Measurements from ENCODE around the gene LAMA2.

The LAMA2 gene

GRCh38 chr6:129338683-129339082 lies 455.7 kb downstream of the LAMA2 start:
- Histone ChIP-seq H3K27ac (ENCODE audit: low read depth, low read length) (no peak overlapping the region), H3K27me3 (ENCODE audit: control insufficient read depth in 1 of 2, insufficient read depth in 2 of 2, low read length in 2 of 2) (no peaks in the 10 kb centered on the region), H3K36me3 (ENCODE audit: insufficient read depth, low read length) (no peaks in the 10 kb centered on the region), H3K4me3 (ENCODE audit: low read depth in 1 of 2, low read length in 2 of 2) (no peak overlapping the region), H3K9ac (ENCODE audit: low read length) (no peak overlapping the region), H3K4me1 (ENCODE audit: insufficient read depth, low read length) (no peaks in the 10 kb centered on the region), H3K9me3 (ENCODE audit: low read length) (no peaks in the 10 kb centered on the region)

GRCh38 chr6:129340983-129341382 lies 458.0 kb downstream of the LAMA2 start:
- H3K4me1 ChIP-seq (ENCODE audit: insufficient read depth, low read length) = no peaks in the 10 kb centered on the region
- H3K27me3 ChIP-seq (ENCODE audit: control insufficient read depth in 1 of 2, insufficient read depth in 2 of 2, low read length in 2 of 2) = no peaks in the 10 kb centered on the region
- H3K27ac ChIP-seq (ENCODE audit: low read depth, low read length) = no peak overlapping the region

GRCh38 chr6:129342243-129342642 lies 459.3 kb downstream of the LAMA2 start:
- H3K4me1 ChIP-seq (ENCODE audit: insufficient read depth, low read length) = no peaks in the 10 kb centered on the region
- H3K27me3 ChIP-seq (ENCODE audit: control insufficient read depth in 1 of 2, insufficient read depth in 2 of 2, low read length in 2 of 2) = no peaks in the 10 kb centered on the region
- no peaks in the 10 kb centered on the region for H3K36me3 ChIP-seq (ENCODE audit: insufficient read depth, low read length)
- no peak overlapping the region for H3K4me3 ChIP-seq (ENCODE audit: low read depth in 1 of 2, low read length in 2 of 2)
- H3K27ac ChIP-seq (ENCODE audit: low read depth, low read length) = no peak overlapping the region
- H3K9ac ChIP-seq (ENCODE audit: low read length) = no peak overlapping the region
- no peaks in the 10 kb centered on the region for H3K9me3 ChIP-seq (ENCODE audit: low read length)

More at GRCh38 chr6:129340983-129341382, 458.0 kb downstream of the LAMA2 start:
- no peaks in the 10 kb centered on the region for H3K9me3 ChIP-seq (ENCODE audit: low read length)
- no peak overlapping the region for H3K9ac ChIP-seq (ENCODE audit: low read length)
- no peak overlapping the region for H3K4me3 ChIP-seq (ENCODE audit: low read depth in 1 of 2, low read length in 2 of 2)
- no peaks in the 10 kb centered on the region for H3K36me3 ChIP-seq (ENCODE audit: insufficient read depth, low read length)

GRCh38 chr6:129342796-129343195 lies 459.9 kb downstream of the LAMA2 start:
- no peak overlapping the region for H3K9ac ChIP-seq (ENCODE audit: low read length)
- H3K27ac ChIP-seq (ENCODE audit: low read depth, low read length) = no peak overlapping the region
- H3K4me3 ChIP-seq (ENCODE audit: low read depth in 1 of 2, low read length in 2 of 2) = no peak overlapping the region
- no peaks in the 10 kb centered on the region for H3K9me3 ChIP-seq (ENCODE audit: low read length)
- H3K36me3 ChIP-seq (ENCODE audit: insufficient read depth, low read length) = no peaks in the 10 kb centered on the region
- H3K27me3 ChIP-seq (ENCODE audit: control insufficient read depth in 1 of 2, insufficient read depth in 2 of 2, low read length in 2 of 2) = no peaks in the 10 kb centered on the region
- no peaks in the 10 kb centered on the region for H3K4me1 ChIP-seq (ENCODE audit: insufficient read depth, low read length)

- Histone ChIP-seq H3K27me3 (ENCODE audit: control insufficient read depth in 1 of 2, insufficient read depth in 2 of 2, low read length in 2 of 2) (no peaks in the 10 kb centered on the region), H3K9me3 (ENCODE audit: low read length) (no peaks in the 10 kb centered on the region), H3K4me3 (ENCODE audit: low read depth in 1 of 2, low read length in 2 of 2) (no peak overlapping the region), H3K9ac (ENCODE audit: low read length) (no peak overlapping the region), H3K36me3 (ENCODE audit: insufficient read depth, low read length) (no peaks in the 10 kb centered on the region), H3K27ac (ENCODE audit: low read depth, low read length) (no peak overlapping the region), H3K4me1 (ENCODE audit: insufficient read depth, low read length) (no peaks in the 10 kb centered on the region)
Observed at GRCh38 chr6:129344379-129344778, 461.4 kb downstream of the LAMA2 start.

- H3K4me3 ChIP-seq (ENCODE audit: low read depth in 1 of 2, low read length in 2 of 2) = no peak overlapping the region
- no peaks in the 10 kb centered on the region for H3K4me1 ChIP-seq (ENCODE audit: insufficient read depth, low read length)
- H3K27me3 ChIP-seq (ENCODE audit: control insufficient read depth in 1 of 2, insufficient read depth in 2 of 2, low read length in 2 of 2) = no peaks in the 10 kb centered on the region
- no peaks in the 10 kb centered on the region for H3K36me3 ChIP-seq (ENCODE audit: insufficient read depth, low read length)
- no peaks in the 10 kb centered on the region for H3K9me3 ChIP-seq (ENCODE audit: low read length)
- H3K9ac ChIP-seq (ENCODE audit: low read length) = no peak overlapping the region
- H3K27ac ChIP-seq (ENCODE audit: low read depth, low read length) = no peak overlapping the region
Observed at GRCh38 chr6:129345890-129346289, 463.0 kb downstream of the LAMA2 start.

GRCh38 chr6:129346964-129347363 lies 464.0 kb downstream of the LAMA2 start:
- H3K27ac ChIP-seq (ENCODE audit: low read depth, low read length) = no peak overlapping the region
- H3K9ac ChIP-seq (ENCODE audit: low read length) = no peak overlapping the region
- no peak overlapping the region for H3K4me3 ChIP-seq (ENCODE audit: low read depth in 1 of 2, low read length in 2 of 2)
- no peaks in the 10 kb centered on the region for H3K4me1 ChIP-seq (ENCODE audit: insufficient read depth, low read length)
- H3K27me3 ChIP-seq (ENCODE audit: control insufficient read depth in 1 of 2, insufficient read depth in 2 of 2, low read length in 2 of 2) = no peaks in the 10 kb centered on the region
- H3K9me3 ChIP-seq (ENCODE audit: low read length) = no peaks in the 10 kb centered on the region
- no peaks in the 10 kb centered on the region for H3K36me3 ChIP-seq (ENCODE audit: insufficient read depth, low read length)

GRCh38 chr6:129350278-129350677 lies 467.3 kb downstream of the LAMA2 start:
- H3K9me3 ChIP-seq (ENCODE audit: low read length) = no peaks in the 10 kb centered on the region
- no peaks in the 10 kb centered on the region for H3K27me3 ChIP-seq (ENCODE audit: control insufficient read depth in 1 of 2, insufficient read depth in 2 of 2, low read length in 2 of 2)
- no peak overlapping the region for H3K9ac ChIP-seq (ENCODE audit: low read length)
- H3K36me3 ChIP-seq (ENCODE audit: insufficient read depth, low read length) = no peaks in the 10 kb centered on the region
- no peaks in the 10 kb centered on the region for H3K4me1 ChIP-seq (ENCODE audit: insufficient read depth, low read length)
- no peak overlapping the region for H3K27ac ChIP-seq (ENCODE audit: low read depth, low read length)
- H3K4me3 ChIP-seq (ENCODE audit: low read depth in 1 of 2, low read length in 2 of 2) = no peak overlapping the region

- Histone ChIP-seq H3K4me3 (ENCODE audit: low read depth in 1 of 2, low read length in 2 of 2) (no peak overlapping the region), H3K9me3 (ENCODE audit: low read length) (no peaks in the 10 kb centered on the region), H3K36me3 (ENCODE audit: insufficient read depth, low read length) (no peaks in the 10 kb centered on the region), H3K27ac (ENCODE audit: low read depth, low read length) (no peak overlapping the region), H3K27me3 (ENCODE audit: control insufficient read depth in 1 of 2, insufficient read depth in 2 of 2, low read length in 2 of 2) (no peaks in the 10 kb centered on the region), H3K9ac (ENCODE audit: low read length) (no peak overlapping the region), H3K4me1 (ENCODE audit: insufficient read depth, low read length) (no peaks in the 10 kb centered on the region)
Observed at GRCh38 chr6:129351807-129352206, 468.9 kb downstream of the LAMA2 start.

- no peaks in the 10 kb centered on the region for H3K9me3 ChIP-seq (ENCODE audit: low read length)
- H3K9ac ChIP-seq (ENCODE audit: low read length) = no peak overlapping the region
- H3K4me1 ChIP-seq (ENCODE audit: insufficient read depth, low read length) = no peaks in the 10 kb centered on the region
- H3K27me3 ChIP-seq (ENCODE audit: control insufficient read depth in 1 of 2, insufficient read depth in 2 of 2, low read length in 2 of 2) = no peaks in the 10 kb centered on the region
- no peaks in the 10 kb centered on the region for H3K36me3 ChIP-seq (ENCODE audit: insufficient read depth, low read length)
- H3K4me3 ChIP-seq (ENCODE audit: low read depth in 1 of 2, low read length in 2 of 2) = no peak overlapping the region
- H3K27ac ChIP-seq (ENCODE audit: low read depth, low read length) = no peak overlapping the region
Observed at GRCh38 chr6:129353067-129353466, 470.1 kb downstream of the LAMA2 start.

- no peak overlapping the region for H3K27ac ChIP-seq (ENCODE audit: low read depth, low read length)
- H3K4me1 ChIP-seq (ENCODE audit: insufficient read depth, low read length) = peaks cover 12% of the 10 kb centered on the region
- H3K9me3 ChIP-seq (ENCODE audit: low read length) = no peaks in the 10 kb centered on the region
Observed at GRCh38 chr6:129356129-129356528, 473.2 kb downstream of the LAMA2 start.

GRCh38 chr6:129359811-129360681 lies 477.1 kb downstream of the LAMA2 start:
- peaks cover 12% of the 10 kb centered on the region for H3K4me1 ChIP-seq (ENCODE audit: insufficient read depth, low read length)
- no peak overlapping the region for H3K4me3 ChIP-seq (ENCODE audit: low read depth in 1 of 2, low read length in 2 of 2)
- H3K27ac ChIP-seq (ENCODE audit: low read depth, low read length) = no peak overlapping the region
- H3K27me3 ChIP-seq (ENCODE audit: control insufficient read depth in 1 of 2, insufficient read depth in 2 of 2, low read length in 2 of 2) = no peaks in the 10 kb centered on the region
- H3K9me3 ChIP-seq (ENCODE audit: low read length) = no peaks in the 10 kb centered on the region
- H3K9ac ChIP-seq (ENCODE audit: low read length) = no peak overlapping the region
- H3K36me3 ChIP-seq (ENCODE audit: insufficient read depth, low read length) = no peaks in the 10 kb centered on the region

More at GRCh38 chr6:129356129-129356528, 473.2 kb downstream of the LAMA2 start:
- H3K9ac ChIP-seq (ENCODE audit: low read length) = no peak overlapping the region
- no peaks in the 10 kb centered on the region for H3K27me3 ChIP-seq (ENCODE audit: control insufficient read depth in 1 of 2, insufficient read depth in 2 of 2, low read length in 2 of 2)
- no peak overlapping the region for H3K4me3 ChIP-seq (ENCODE audit: low read depth in 1 of 2, low read length in 2 of 2)
- H3K36me3 ChIP-seq (ENCODE audit: insufficient read depth, low read length) = no peaks in the 10 kb centered on the region

Data from muscle layer of colon (tissue), 2 donors.